Measurements from ENCODE around the gene TMUB2. TPM values are rescaled to one million over a fixed set of nuclear protein-coding genes. Genes with fewer than 3 reads are reported as not detected.

TMUB2 gene
- total RNA-seq, 3 donors from 2014 or later, result 47.2 to 58.6 (median 49.1) TPM

GRCh38 chr17:44190481-44190880 lies 3.7 kb downstream of the TMUB2 start:
- ATAC-seq (no peak), DNase-seq (no peak)
- Histone ChIP-seq H3K4me1 (ENCODE audit: low read depth) (peaks cover 24% of the 10 kb centered on the region), H3K36me3 (ENCODE audit: low read depth) (peaks cover 4% of the 10 kb centered on the region), H3K9me3 (no peaks in the 10 kb centered on the region), H3K4me3 (no peak overlapping the region)
- no peak for TF ChIP-seq CTCF (IDR thresholded peaks at IDR 0.05)
- intact Hi-C loops (cut with DNase I, micrococcal nuclease), result no loop called here

GRCh38 chr17:44191369-44191768 lies 4.6 kb downstream of the TMUB2 start:
- no peak for TF ChIP-seq CTCF (IDR thresholded peaks at IDR 0.05)
- ATAC-seq, result no peak
- H3K4me3 ChIP-seq, result no peak overlapping the region
- DNase-seq, result no peak
- H3K36me3 ChIP-seq (ENCODE audit: low read depth), result peaks cover 4% of the 10 kb centered on the region
- intact Hi-C loops (cut with DNase I, micrococcal nuclease), result no loop called here
- no peaks in the 10 kb centered on the region for H3K9me3 ChIP-seq
- peaks cover 19% of the 10 kb centered on the region for H3K4me1 ChIP-seq (ENCODE audit: low read depth)

- H3K36me3 ChIP-seq (ENCODE audit: low read depth), result peaks cover 4% of the 10 kb centered on the region
- no peak for TF ChIP-seq CTCF (IDR thresholded peaks at IDR 0.05)
- no peak overlapping the region for H3K4me3 ChIP-seq
- ATAC-seq (peak; percentile 86), DNase-seq (peak in 2 of 3 donors; percentile 55 to 70)
- H3K4me1 ChIP-seq (ENCODE audit: low read depth), result peaks cover 19% of the 10 kb centered on the region
- intact Hi-C loops (cut with DNase I, micrococcal nuclease), result no loop called here
- H3K9me3 ChIP-seq, result no peaks in the 10 kb centered on the region
These were observed 5.2 kb downstream of the TMUB2 start for GRCh38 chr17:44191941-44192496.

GRCh38 chr17:44192750-44193149 lies 6.0 kb downstream of the TMUB2 start:
- Histone ChIP-seq H3K36me3 (ENCODE audit: low read depth) (peaks cover 4% of the 10 kb centered on the region), H3K9me3 (no peaks in the 10 kb centered on the region), H3K4me1 (ENCODE audit: low read depth) (peaks cover 23% of the 10 kb centered on the region), H3K4me3 (no peak overlapping the region)
- TF ChIP-seq CTCF (IDR thresholded peaks at IDR 0.05), result no peak
- DNase-seq (no peak), ATAC-seq (no peak)
- intact Hi-C loops (cut with DNase I, micrococcal nuclease), result no loop called here

GRCh38 chr17:44193326-44194084 lies 6.7 kb downstream of the TMUB2 start:
- ATAC-seq, result no peak
- TF ChIP-seq CTCF (IDR thresholded peaks at IDR 0.05), result no peak
- intact Hi-C loops (cut with DNase I, micrococcal nuclease), result no loop called here
- H3K36me3 ChIP-seq (ENCODE audit: low read depth), result peaks cover 4% of the 10 kb centered on the region
- peaks cover 26% of the 10 kb centered on the region for H3K4me1 ChIP-seq (ENCODE audit: low read depth)
- no peak for DNase-seq
- no peak overlapping the region for H3K4me3 ChIP-seq
- H3K9me3 ChIP-seq, result no peaks in the 10 kb centered on the region
